ENCODE results near the gene ZNF784.

- TF ChIP-seq CTCF (IDR thresholded peaks at IDR 0.05; ENCODE audit: control extremely low read depth in 1 of 3, insufficient read depth in 1 of 3, low read depth in 1 of 3, low read length in 3 of 3) (no peak), CEBPB (IDR thresholded peaks at IDR 0.05; ENCODE audit: low read depth, low read length) (no peak), SUZ12 (IDR thresholded peaks at IDR 0.05; ENCODE audit: low read length) (no peak), PHF8 (conservative IDR thresholded peaks at IDR 0.05; ENCODE audit: low read depth, low read length) (no peak), POU5F1 (IDR thresholded peaks at IDR 0.05; ENCODE audit: low read depth, low read length) (no peak), EP300 (IDR thresholded peaks at IDR 0.05; ENCODE audit: borderline replicate concordance in 1 of 2, low read depth in 2 of 2, low read length in 2 of 2) (no peak)
Observed at GRCh38 chr19:55625004-55625326, 599 bp upstream of the ZNF784 start.
